IPS-15b (cell line): ENCODE data around the gene DENND5A.
"Not testable (repeated sequence)": the region's sequence is repeated elsewhere in the genome, so short reads cannot be mapped to it uniquely, and the experiment has no call there.

Experiments used
- H3K27me3 ChIP-seq: one replicate; pipeline ENCODE4 v1.6.1; 2013; ENCODE audit warnings: low read length; ENCODE audit not compliant: control insufficient read depth, insufficient read depth
- H3K36me3 ChIP-seq: one replicate; pipeline ENCODE4 v1.6.1; 2013; ENCODE audit warnings: low read length; ENCODE audit not compliant: control insufficient read depth, insufficient read depth
- H3K4me1 ChIP-seq: one replicate; pipeline ENCODE4 v1.6.1; 2013; ENCODE audit warnings: mild to moderate bottlenecking, low read length; ENCODE audit not compliant: control insufficient read depth, insufficient read depth
- H3K4me3 ChIP-seq: one replicate; pipeline ENCODE4 v1.5.1; 2013; ENCODE audit warnings: low read depth, low read length
- H3K9ac ChIP-seq: one replicate; pipeline ENCODE4 v1.6.1; 2013; ENCODE audit warnings: low read depth, mild to moderate bottlenecking, low read length
- H3K9me3 ChIP-seq: one replicate; pipeline ENCODE4 v1.6.1; 2013; ENCODE audit warnings: mild to moderate bottlenecking, low read length; ENCODE audit not compliant: control insufficient read depth, insufficient read depth

Gene DENND5A

GRCh38 chr11:9259981-9260837, 4.9 kb downstream of the DENND5A start:
- H3K9ac ChIP-seq, result no peak overlapping the region

GRCh38 chr11:9258279-9258678, 6.9 kb downstream of the DENND5A start:
- not testable (repeated sequence) for H3K27me3 ChIP-seq, H3K4me1 ChIP-seq, H3K9me3 ChIP-seq, H3K9ac ChIP-seq, H3K4me3 ChIP-seq, H3K36me3 ChIP-seq

More at GRCh38 chr11:9259981-9260837, 4.9 kb downstream of the DENND5A start:
- Histone ChIP-seq H3K4me1 (no peaks in the 10 kb centered on the region), H3K4me3 (no peak overlapping the region), H3K9me3 (no peaks in the 10 kb centered on the region), H3K36me3 (no peaks in the 10 kb centered on the region), H3K27me3 (no peaks in the 10 kb centered on the region)

- H3K9ac ChIP-seq, result no peak overlapping the region
- H3K27me3 ChIP-seq, result no peaks in the 10 kb centered on the region
- H3K4me3 ChIP-seq, result no peak overlapping the region
- H3K36me3 ChIP-seq, result no peaks in the 10 kb centered on the region
- H3K9me3 ChIP-seq, result no peaks in the 10 kb centered on the region
- no peaks in the 10 kb centered on the region for H3K4me1 ChIP-seq
Observed at GRCh38 chr11:9254416-9254815, 10.7 kb downstream of the DENND5A start.

- H3K4me1 ChIP-seq, result peaks cover 2% of the 10 kb centered on the region
- H3K9ac ChIP-seq, result no peak overlapping the region
- H3K36me3 ChIP-seq, result no peaks in the 10 kb centered on the region
- H3K4me3 ChIP-seq, result no peak overlapping the region
- H3K9me3 ChIP-seq, result no peaks in the 10 kb centered on the region
- H3K27me3 ChIP-seq, result no peaks in the 10 kb centered on the region
Observed at GRCh38 chr11:9253086-9253485, 12.1 kb downstream of the DENND5A start.

- H3K4me1 ChIP-seq, result peaks cover 2% of the 10 kb centered on the region
- H3K27me3 ChIP-seq, result no peaks in the 10 kb centered on the region
- no peaks in the 10 kb centered on the region for H3K9me3 ChIP-seq
- H3K4me3 ChIP-seq, result no peak overlapping the region
- no peak overlapping the region for H3K9ac ChIP-seq
- H3K36me3 ChIP-seq, result no peaks in the 10 kb centered on the region
Observed at GRCh38 chr11:9251311-9251710, 13.8 kb downstream of the DENND5A start.

GRCh38 chr11:9250139-9250582, 15.0 kb downstream of the DENND5A start:
- H3K4me1 ChIP-seq, result peaks cover 2% of the 10 kb centered on the region
- H3K9ac ChIP-seq, result no peak overlapping the region
- no peaks in the 10 kb centered on the region for H3K36me3 ChIP-seq
- H3K9me3 ChIP-seq, result no peaks in the 10 kb centered on the region
- H3K27me3 ChIP-seq, result no peaks in the 10 kb centered on the region
- no peak overlapping the region for H3K4me3 ChIP-seq

GRCh38 chr11:9249252-9249651, 15.9 kb downstream of the DENND5A start:
- peaks cover 2% of the 10 kb centered on the region for H3K4me1 ChIP-seq
- H3K9ac ChIP-seq, result no peak overlapping the region
- no peaks in the 10 kb centered on the region for H3K36me3 ChIP-seq

GRCh38 chr11:9247863-9248262, 17.3 kb downstream of the DENND5A start:
- Histone ChIP-seq H3K4me3 (no peak overlapping the region), H3K36me3 (no peaks in the 10 kb centered on the region), H3K9ac (no peak overlapping the region)

More at GRCh38 chr11:9249252-9249651, 15.9 kb downstream of the DENND5A start:
- Histone ChIP-seq H3K4me3 (no peak overlapping the region), H3K27me3 (no peaks in the 10 kb centered on the region), H3K9me3 (no peaks in the 10 kb centered on the region)

GRCh38 chr11:9236242-9236641, 28.9 kb downstream of the DENND5A start:
- peaks cover 10% of the 10 kb centered on the region for H3K4me1 ChIP-seq
- not testable (repeated sequence) for H3K27me3 ChIP-seq, H3K9me3 ChIP-seq, H3K36me3 ChIP-seq, H3K9ac ChIP-seq, H3K4me3 ChIP-seq

More at GRCh38 chr11:9247863-9248262, 17.3 kb downstream of the DENND5A start:
- Histone ChIP-seq H3K27me3 (no peaks in the 10 kb centered on the region), H3K4me1 (peaks cover 2% of the 10 kb centered on the region), H3K9me3 (no peaks in the 10 kb centered on the region)

- Histone ChIP-seq H3K27me3 (no peaks in the 10 kb centered on the region), H3K4me1 (peaks cover 34% of the 10 kb centered on the region), H3K9ac (no peak overlapping the region), H3K36me3 (no peaks in the 10 kb centered on the region), H3K4me3 (no peak overlapping the region), H3K9me3 (peaks cover 4% of the 10 kb centered on the region)
Observed at GRCh38 chr11:9232482-9232881, 32.7 kb downstream of the DENND5A start.

GRCh38 chr11:9231848-9232177, 33.3 kb downstream of the DENND5A start:
- H3K9me3 ChIP-seq, result peaks cover 4% of the 10 kb centered on the region
- no peaks in the 10 kb centered on the region for H3K36me3 ChIP-seq
- H3K4me1 ChIP-seq, result peaks cover 34% of the 10 kb centered on the region
- H3K4me3 ChIP-seq, result no peak overlapping the region
- H3K9ac ChIP-seq, result no peak overlapping the region
- H3K27me3 ChIP-seq, result no peaks in the 10 kb centered on the region

- no peak overlapping the region for H3K9ac ChIP-seq
- H3K27me3 ChIP-seq, result no peaks in the 10 kb centered on the region
- H3K36me3 ChIP-seq, result no peaks in the 10 kb centered on the region
- peaks cover 4% of the 10 kb centered on the region for H3K9me3 ChIP-seq
- no peak overlapping the region for H3K4me3 ChIP-seq
- peaks cover 34% of the 10 kb centered on the region for H3K4me1 ChIP-seq
Observed at GRCh38 chr11:9230296-9230695, 34.9 kb downstream of the DENND5A start.
